GM15510 (cell line): Measurements from ENCODE around the gene GRAMD1B.

Source experiments
- POLR2A ChIP-seq: IDR thresholded peaks from 3 replicates; pipeline ENCODE4 v1.6.1; 2011; ENCODE audit warnings: borderline replicate concordance; ENCODE audit not compliant: insufficient read length; ENCODE audit errors: extremely low read depth

Gene GRAMD1B

GRCh38 chr11:123653827-123654565 is 223.9 kb downstream of the GRAMD1B start:
- no peak for TF ChIP-seq POLR2A

DNA sequence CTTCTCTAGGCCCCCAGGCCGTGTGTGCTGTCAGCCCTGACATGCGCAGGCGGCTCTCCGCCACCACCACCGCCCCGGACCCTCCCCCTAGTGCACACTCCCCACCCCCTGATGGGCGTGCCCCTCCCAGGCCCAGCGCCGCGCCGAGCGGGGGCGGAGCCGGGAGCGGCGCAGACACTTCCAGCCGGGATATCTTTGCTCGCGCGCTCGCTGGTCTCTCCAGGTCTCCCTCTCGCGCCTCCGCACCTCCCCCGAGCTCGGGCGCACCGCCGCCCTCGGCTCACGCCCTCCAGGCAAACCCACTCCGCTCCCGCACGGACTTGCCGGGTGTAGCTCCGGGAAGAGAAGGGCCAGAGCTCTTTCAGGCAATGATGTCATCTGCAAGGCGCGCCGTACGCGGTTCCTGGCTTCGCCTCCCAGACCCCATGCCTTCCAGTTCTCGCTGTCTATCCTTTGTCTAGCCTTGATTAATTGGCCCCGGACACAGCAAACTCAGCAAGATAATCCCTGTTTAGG is 224.6 kb downstream of the GRAMD1B start, which contains the start of gene SCN3B:
Gene SCN3B, minus strand, starts transcription at position 59 of the 516 bp plus-strand sequence. CDS start 823 bp downstream, outside the sequence.
- TF ChIP-seq POLR2A = no peak

DNA sequence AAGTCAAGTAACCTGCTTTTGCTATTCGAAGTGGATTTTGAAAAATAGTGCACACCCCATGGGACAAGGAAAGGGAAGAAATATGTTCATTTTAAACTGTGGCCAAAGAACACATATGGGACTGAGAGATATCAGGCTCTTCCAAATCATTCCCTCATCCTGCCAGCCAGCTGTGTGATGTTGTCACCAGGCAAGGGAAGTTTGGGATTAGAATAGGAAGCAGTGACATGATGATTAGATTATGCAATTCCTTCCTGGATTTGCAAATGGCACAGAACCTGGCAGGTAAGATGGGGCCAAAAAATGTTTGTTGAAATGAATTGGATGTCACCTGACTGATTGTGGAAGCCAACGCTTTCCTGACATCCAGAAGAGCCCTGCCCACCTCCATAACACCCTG is 229.2 kb downstream of the GRAMD1B start:
- no peak for TF ChIP-seq POLR2A

- TF ChIP-seq POLR2A = no peak
These were observed 235.2 kb downstream of the GRAMD1B start for GRCh38 chr11:123665306-123665705.

DNA sequence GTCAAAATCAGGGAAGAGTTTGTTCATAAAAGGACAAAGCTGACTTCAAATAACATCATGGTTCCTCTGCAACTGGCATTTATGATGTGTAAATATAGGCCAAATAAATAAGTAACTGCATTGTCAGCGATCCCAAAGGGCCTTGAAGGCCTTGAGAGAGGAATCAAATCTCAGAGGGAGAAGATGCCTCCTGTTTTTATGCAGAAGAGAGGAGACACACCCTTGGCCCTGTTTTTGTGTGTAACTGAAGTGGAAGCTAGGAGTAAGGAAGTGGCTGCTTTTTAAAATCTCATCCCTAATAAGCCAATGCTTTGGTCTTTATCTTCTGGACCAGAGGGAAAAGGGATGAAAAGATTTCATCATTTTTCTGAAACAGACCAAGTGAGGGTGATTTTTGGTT is 240.0 kb downstream of the GRAMD1B start:
- no peak for TF ChIP-seq POLR2A

DNA sequence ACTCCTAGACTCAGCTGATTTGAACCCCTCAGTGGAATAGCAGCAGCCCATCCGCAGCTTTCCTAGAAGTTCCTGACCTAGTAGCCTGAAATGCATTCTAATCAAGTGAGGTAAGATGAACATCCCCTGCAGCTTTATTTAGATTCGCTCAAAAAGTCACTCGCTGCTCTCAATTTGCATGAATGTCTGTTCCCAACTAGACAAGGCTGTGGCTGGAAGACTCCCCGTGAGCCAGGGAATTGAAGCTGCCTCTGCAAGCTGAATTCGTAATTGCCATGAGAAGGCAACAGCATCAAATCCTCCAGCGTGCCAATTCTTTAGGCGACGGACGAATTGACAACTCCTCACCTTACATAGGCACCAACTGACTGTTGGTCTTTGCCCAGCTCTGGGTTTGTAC is 241.5 kb downstream of the GRAMD1B start:
- TF ChIP-seq POLR2A = no peak

DNA sequence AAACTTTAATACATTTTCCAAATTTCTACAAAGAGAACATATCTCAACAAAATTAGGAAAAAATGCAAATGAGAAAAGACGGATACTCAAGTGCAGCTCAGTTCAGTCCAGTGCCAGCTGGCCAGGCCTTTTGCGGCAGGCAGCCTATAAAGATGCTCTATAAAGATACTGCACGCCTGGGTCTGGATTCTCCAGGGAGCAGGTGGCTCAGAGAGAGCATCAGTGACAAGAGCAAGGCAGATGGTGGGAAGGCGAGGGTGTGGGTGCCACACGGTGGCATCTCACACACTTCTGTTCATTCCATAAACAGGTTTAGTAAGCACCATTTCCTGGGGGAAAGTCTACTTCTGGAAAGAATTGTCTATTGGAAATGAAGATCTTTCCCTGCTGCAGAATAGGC is 242.5 kb downstream of the GRAMD1B start:
- no peak for TF ChIP-seq POLR2A

GRCh38 chr11:123674297-123674696 is 244.2 kb downstream of the GRAMD1B start:
- TF ChIP-seq POLR2A = no peak
